Colonic mucosa (tissue), 4 donors: ENCODE measurements around the gene AUTS2. TPM values are rescaled to one million over a fixed set of nuclear protein-coding genes. Genes with fewer than 3 reads are reported as not detected.

ENCODE experiments used
- DNase-seq: peaks from one replicate; pipeline ENCODE4 v3.0.0-alpha.2; 2020
- H3K27ac ChIP-seq: fragments of 200-600 bp; one replicate; pipeline ENCODE4 v1.8.0; 2021
- H3K27me3 ChIP-seq: fragments of 200-600 bp; one replicate; pipeline ENCODE4 v1.8.0; 2021
- H3K36me3 ChIP-seq: fragments of 200-600 bp; one replicate; pipeline ENCODE4 v1.8.0; 2021
- H3K4me1 ChIP-seq: fragments of 200-600 bp; one replicate; pipeline ENCODE4 v1.8.0; 2021; ENCODE audit warnings: mild to moderate bottlenecking
- H3K4me3 ChIP-seq: fragments of 200-600 bp; one replicate; pipeline ENCODE4 v1.8.0; 2021
- H3K9ac ChIP-seq, 2 donors: one replicate each; pipeline ENCODE4 v1.7.0; 2013; ENCODE audit warnings: control low read depth in 2 of 2, low read depth in 2 of 2, low read length in 2 of 2
- H3K9me3 ChIP-seq: fragments of 200-600 bp; one replicate; pipeline ENCODE4 v1.8.0; 2021
- CTCF ChIP-seq: fragments of 200-600 bp; IDR thresholded peaks from one replicate; pipeline ENCODE4 v1.8.0; 2022; ENCODE audit warnings: antibody characterized with exemption, mild to moderate bottlenecking
- intact Hi-C: fragments of 100-400 bp; cut with DNase I; formaldehyde crosslinking; loops from one replicate; pipeline ENCODE4 v1.14.1; 2022
- total RNA-seq, 2 donors: library from RNA; stranded (reverse); fragmentation: NEBNext Ultra II Directional in 1 of 2; extraction: Animal tissue kit (Norgen Biotek cat#: 25700) in 1 of 2; gene quantifications; one replicate each; pipeline ENCODE4 v1.2.1, GENCODE V29; 2021
- donor health status: healthy.
- donor health status: DM: no; HTN: no; CAD: no.
- donor health status: DM: no; HTN: no; CAD: no.

Gene AUTS2
- total RNA-seq, 2 donors from 2014 or later, result 39.8 to 42.3 TPM

DNA sequence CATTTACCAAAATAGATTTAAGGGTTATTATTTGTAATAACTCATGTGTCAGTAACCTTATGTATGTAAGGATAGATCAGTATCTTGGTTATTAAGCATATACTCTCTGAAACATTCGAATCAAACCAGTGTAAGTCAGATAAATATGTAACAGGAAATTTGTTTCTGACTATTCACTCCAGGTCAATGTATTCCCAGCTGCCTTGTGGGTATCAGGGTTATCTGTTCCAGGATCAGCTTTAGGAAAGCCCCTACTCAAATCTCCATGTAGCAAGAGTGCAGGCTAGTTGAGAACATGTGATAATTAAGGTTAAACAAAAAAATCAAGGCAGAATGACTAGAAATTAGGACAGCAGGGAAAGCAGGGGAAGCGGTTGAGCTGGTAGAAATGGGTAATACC lies 201.7 kb downstream of the AUTS2 start:
- Histone ChIP-seq H3K9me3 (no peaks in the 10 kb centered on the region), H3K27me3 (no peaks in the 10 kb centered on the region), H3K4me1 (no peaks in the 10 kb centered on the region), H3K4me3 (no peak overlapping the region), H3K9ac (no peak overlapping the region), H3K36me3 (no peaks in the 10 kb centered on the region), H3K27ac (no peak overlapping the region)
- DNase-seq, result no peak
- TF ChIP-seq CTCF, result no peak
- intact Hi-C loops, result no loop called here

DNA sequence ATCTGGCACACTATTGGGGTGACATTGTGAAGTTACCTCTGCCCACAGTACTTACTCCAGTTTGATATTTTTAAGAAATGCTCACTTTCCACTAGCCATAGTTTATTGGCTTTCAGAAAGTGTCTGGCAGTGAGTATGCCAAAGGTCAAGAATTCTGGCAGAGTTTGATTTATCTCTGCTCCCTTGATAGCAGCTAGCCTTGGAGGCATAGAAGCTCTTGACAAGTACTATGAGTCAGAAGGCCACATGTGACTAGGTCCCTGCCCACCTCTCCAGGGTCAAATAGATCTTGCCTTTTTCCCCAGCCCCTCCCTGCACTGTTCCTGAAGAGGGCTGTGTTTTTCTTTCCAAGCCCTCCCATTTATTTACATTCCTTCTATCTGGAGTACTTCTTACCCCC lies 202.2 kb downstream of the AUTS2 start:
- Histone ChIP-seq H3K9me3 (no peaks in the 10 kb centered on the region), H3K4me3 (no peak overlapping the region), H3K27me3 (no peaks in the 10 kb centered on the region), H3K27ac (no peak overlapping the region), H3K36me3 (no peaks in the 10 kb centered on the region), H3K4me1 (no peaks in the 10 kb centered on the region), H3K9ac (no peak overlapping the region)
- intact Hi-C loops, result no loop called here
- TF ChIP-seq CTCF, result no peak
- no peak for DNase-seq

- intact Hi-C loops, result no loop called here
- no peak overlapping the region for H3K27ac ChIP-seq
- no peaks in the 10 kb centered on the region for H3K4me1 ChIP-seq
- H3K9ac ChIP-seq, result no peak overlapping the region
- DNase-seq, result no peak
- H3K36me3 ChIP-seq, result no peaks in the 10 kb centered on the region
- no peak for TF ChIP-seq CTCF
- H3K27me3 ChIP-seq, result no peaks in the 10 kb centered on the region
- H3K9me3 ChIP-seq, result no peaks in the 10 kb centered on the region
- H3K4me3 ChIP-seq, result no peak overlapping the region
These were observed 203.7 kb downstream of the AUTS2 start for GRCh38 chr7:69801729-69802682.

GRCh38 chr7:69803699-69804516 lies 205.6 kb downstream of the AUTS2 start:
- intact Hi-C loops, result no loop called here
- no peak overlapping the region for H3K9ac ChIP-seq
- H3K4me3 ChIP-seq, result no peak overlapping the region
- no peaks in the 10 kb centered on the region for H3K4me1 ChIP-seq
- H3K36me3 ChIP-seq, result no peaks in the 10 kb centered on the region
- no peak overlapping the region for H3K27ac ChIP-seq
- no peak for TF ChIP-seq CTCF
- DNase-seq, result no peak
- H3K9me3 ChIP-seq, result no peaks in the 10 kb centered on the region
- H3K27me3 ChIP-seq, result no peaks in the 10 kb centered on the region

DNA sequence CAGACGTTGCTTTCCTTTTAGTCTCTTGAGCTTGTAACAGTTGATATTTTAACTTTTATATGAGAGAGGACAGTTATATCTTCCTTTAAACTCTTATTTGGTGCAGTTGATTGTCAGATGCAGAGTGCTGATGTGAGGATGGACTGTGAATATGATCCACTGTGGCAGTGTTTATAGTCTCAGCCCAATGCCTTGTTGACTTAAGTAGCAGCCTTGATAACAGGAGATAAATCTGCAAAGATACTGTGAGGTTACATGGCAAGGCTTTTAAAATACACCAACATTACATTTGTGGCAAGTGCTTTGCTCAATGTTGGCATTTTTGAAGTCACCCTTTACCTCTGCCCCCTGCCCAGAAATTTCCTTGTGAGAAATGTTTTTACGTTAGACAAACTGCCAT lies 206.7 kb downstream of the AUTS2 start:
- no peak overlapping the region for H3K27ac ChIP-seq
- intact Hi-C loops, result no loop called here
- no peak overlapping the region for H3K9ac ChIP-seq

More for the DNA sequence above, 206.7 kb downstream of the AUTS2 start:
- TF ChIP-seq CTCF, result no peak
- Histone ChIP-seq H3K4me3 (no peak overlapping the region), H3K9me3 (no peaks in the 10 kb centered on the region), H3K36me3 (no peaks in the 10 kb centered on the region), H3K4me1 (no peaks in the 10 kb centered on the region), H3K27me3 (no peaks in the 10 kb centered on the region)
- no peak for DNase-seq
